IMR-90 (cell line): ENCODE results near the gene ACSF2. TPM values are rescaled to one million over a fixed set of nuclear protein-coding genes. Genes with fewer than 3 reads are reported as not detected.

Experiments used
- ATAC-seq: fragments of 200-7000 bp; cut with Tn5 transposase; 2 replicates; pipeline ENCODE4 v1.9.1; 2020; ENCODE audit warnings: low read depth, mild to moderate bottlenecking, moderate library complexity
- BruUV-seq: library from RNA; stranded (reverse); fragments of 400-500 nt; replicated peaks from 2 replicates; lab custom pipeline; 2021; lab: Mats Ljungman, UMichigan
- CTCF ChIA-PET: fragments of 300-600 bp; formaldehyde crosslinking; extraction: SDS; loops from one replicate; lab custom pipeline; 2021; ENCODE audit warnings: antibody characterized with exemption; lab: Yijun Ruan, JAX
- POLR2A ChIA-PET: fragments of 300-600 bp; sonication (Branson Sonifier 250); formaldehyde crosslinking; loops from one replicate; lab custom pipeline; 2022; ENCODE audit warnings: antibody characterized with exemption; ENCODE audit not compliant: unreplicated experiment; lab: Charles Lee
- DNase-seq: peaks from one replicate; pipeline ENCODE4 v3.0.0; 2013
- H2AFZ ChIP-seq: replicated peaks from 2 replicates; pipeline ENCODE3; 2013; ENCODE audit warnings: low read length, mild to moderate bottlenecking; ENCODE audit not compliant: poor library complexity
- H2AK5ac ChIP-seq: 2 replicates; pipeline ENCODE4 v1.6.1; 2013; ENCODE audit warnings: low read depth, low read length, inconsistent platforms
- H2AK9ac ChIP-seq: replicated peaks from 2 replicates; pipeline ENCODE3; 2013; ENCODE audit warnings: mild to moderate bottlenecking, low read depth, low read length, moderate library complexity; ENCODE audit not compliant: poor library complexity
- H2BK120ac ChIP-seq: 2 replicates; pipeline ENCODE4 v1.6.1; 2013; ENCODE audit warnings: low read depth, low read length, inconsistent platforms
- H2BK15ac ChIP-seq: 3 replicates; pipeline ENCODE4 v1.6.1; 2013; ENCODE audit warnings: low read depth, low read length, inconsistent platforms
- H2BK20ac ChIP-seq: 2 replicates; pipeline ENCODE4 v1.6.1; 2013; ENCODE audit warnings: low read depth, mild to moderate bottlenecking, inconsistent platforms, low read length, moderate library complexity
- H2BK5ac ChIP-seq: 2 replicates; pipeline ENCODE4 v1.6.1; 2013; ENCODE audit warnings: mild to moderate bottlenecking, low read depth, low read length, inconsistent platforms; ENCODE audit not compliant: poor library complexity, severe bottlenecking
- H3K14ac ChIP-seq: replicated peaks from 2 replicates; pipeline ENCODE4 v1.6.1; 2013; ENCODE audit warnings: low read depth, low read length, inconsistent platforms
- H3K18ac ChIP-seq: 2 replicates; pipeline ENCODE4 v1.6.1; 2013; ENCODE audit warnings: low read depth, low read length, control low read depth
- H3K23ac ChIP-seq: 2 replicates; pipeline ENCODE4 v1.6.1; 2013; ENCODE audit warnings: low read depth, low read length, inconsistent platforms
- H3K27ac ChIP-seq: 2 replicates; pipeline ENCODE4 v1.5.1; 2013; ENCODE audit warnings: mild to moderate bottlenecking, control low read depth, low read length; ENCODE audit not compliant: insufficient read depth
- H3K27me3 ChIP-seq: 2 replicates; pipeline ENCODE4 v1.6.1; 2013; ENCODE audit warnings: low read length; ENCODE audit not compliant: control insufficient read depth, insufficient read depth
- H3K36me3 ChIP-seq: 2 replicates; pipeline ENCODE4 v1.6.1; 2013; ENCODE audit warnings: low read length, mixed read lengths; ENCODE audit not compliant: control insufficient read depth, insufficient read depth
- H3K4ac ChIP-seq: 2 replicates; pipeline ENCODE4 v1.6.1; 2013; ENCODE audit warnings: low read depth, low read length, inconsistent platforms
- H3K4me1 ChIP-seq: 2 replicates; pipeline ENCODE4 v1.6.1; 2013; ENCODE audit warnings: low read length, mixed read lengths; ENCODE audit not compliant: control insufficient read depth, insufficient read depth
- H3K4me2 ChIP-seq: 2 replicates; pipeline ENCODE4 v1.6.1; 2013; ENCODE audit warnings: low read depth, mild to moderate bottlenecking, control low read depth, low read length, moderate library complexity
- H3K4me3 ChIP-seq: 2 replicates; pipeline ENCODE4 v1.5.1; 2013; ENCODE audit warnings: low read depth, mild to moderate bottlenecking, control low read depth, low read length, moderate library complexity; ENCODE audit not compliant: insufficient read depth
- H3K56ac ChIP-seq: 2 replicates; pipeline ENCODE4 v1.6.1; 2013; ENCODE audit warnings: low read length, inconsistent platforms; ENCODE audit not compliant: insufficient read depth; ENCODE audit errors: extremely low read depth
- H3K79me1 ChIP-seq, 2 experiments: 2 replicates each; pipeline ENCODE4 v1.6.1; 2013; ENCODE audit warnings: low read length in 2 of 2, inconsistent platforms in 1 of 2, low read depth in 1 of 2
- H3K9ac ChIP-seq: 2 replicates; pipeline ENCODE4 v1.6.1; 2013; ENCODE audit warnings: low read depth, low read length, control low read depth
- H3K9me1 ChIP-seq: 2 replicates; pipeline ENCODE4 v1.6.1; 2013; ENCODE audit warnings: low read length, inconsistent platforms; ENCODE audit not compliant: insufficient read depth
- H3K9me3 ChIP-seq: 2 replicates; pipeline ENCODE4 v1.6.1; 2013; ENCODE audit warnings: low read length; ENCODE audit not compliant: control insufficient read depth, insufficient read depth
- H4K20me1 ChIP-seq: 2 replicates; pipeline ENCODE4 v1.6.1; 2013; ENCODE audit warnings: low read length, inconsistent platforms; ENCODE audit not compliant: insufficient read depth
- H4K5ac ChIP-seq: 2 replicates; pipeline ENCODE4 v1.6.1; 2013; ENCODE audit warnings: mild to moderate bottlenecking, low read depth, low read length, control low read depth
- H4K8ac ChIP-seq, 2 experiments: 2 replicates each; pipeline ENCODE4 v1.6.1; 2013; ENCODE audit warnings: low read depth in 2 of 2, low read length in 2 of 2, control low read depth in 1 of 2, inconsistent platforms in 1 of 2
- H4K91ac ChIP-seq: 2 replicates; pipeline ENCODE4 v1.6.1; 2013; ENCODE audit warnings: low read depth, low read length, inconsistent platforms; ENCODE audit not compliant: insufficient read depth
- BHLHE40 ChIP-seq: fragments of 150-350 bp; IDR thresholded peaks from 2 replicates; pipeline ENCODE4 v1.6.1; 2016; ENCODE audit warnings: mild to moderate bottlenecking, low read depth, low read length
- CEBPB ChIP-seq: IDR thresholded peaks from 2 replicates; pipeline ENCODE4 v1.6.1; 2012; ENCODE audit warnings: low read depth, low read length, improper control_type of control experiment
- CHD1 ChIP-seq: IDR thresholded peaks from 2 replicates; pipeline ENCODE4 v1.6.1; 2012; ENCODE audit warnings: low read depth, low read length, improper control_type of control experiment
- CTCF ChIP-seq: conservative IDR thresholded peaks from 2 replicates; pipeline ENCODE4 v1.5.1; 2012; ENCODE audit warnings: mild to moderate bottlenecking, low read depth, low read length, improper control_type of control experiment
- ELK1 ChIP-seq: fragments of 150-350 bp; IDR thresholded peaks from 2 replicates; pipeline ENCODE4 v1.6.1; 2016; ENCODE audit warnings: low read depth, mild to moderate bottlenecking, low read length, moderate library complexity, borderline replicate concordance
- FOS ChIP-seq: fragments of 150-350 bp; IDR thresholded peaks from 2 replicates; pipeline ENCODE4 v1.6.1; 2016; ENCODE audit warnings: low read depth, low read length
- MAFK ChIP-seq: IDR thresholded peaks from 2 replicates; pipeline ENCODE4 v1.6.1; 2012; ENCODE audit warnings: low read depth, low read length, improper control_type of control experiment
- POLR2A ChIP-seq: IDR thresholded peaks from 2 replicates; pipeline ENCODE4 v1.6.1; 2012; ENCODE audit warnings: mild to moderate bottlenecking, low read depth, low read length
- USF2 ChIP-seq: fragments of 150-350 bp; IDR thresholded peaks from 2 replicates; pipeline ENCODE4 v1.6.1; 2017; ENCODE audit warnings: mild to moderate bottlenecking, antibody characterized with exemption, low read length, low read depth
- WGBS, 2 experiments: methylation state at CpG; one replicate each; pipeline versions ENCODE4 v1.1.5 to v1.1.7; 2013; ENCODE audit warnings: missing lambda C conversion rate in 2 of 2; ENCODE audit not compliant: insufficient read length in 1 of 2; ENCODE audit errors: extremely low coverage in 2 of 2; 5-methylcytosine and 5-hydroxymethylcytosine counted together
- dilution Hi-C: fragments of 300-500 bp; cut with HindIII; formaldehyde crosslinking; loops from one replicate; pipeline ENCODE4 v1.14.3; 2018; ENCODE audit warnings: low sequenced_read_pairs; ENCODE audit not compliant: unreplicated experiment
- in situ Hi-C: fragments of 300-500 bp; cut with MboI; formaldehyde crosslinking; loops from 3 replicates; pipeline ENCODE4 v1.14.3; 2019; ENCODE audit warnings: low sequenced_read_pairs, inconsistent platforms, mixed read lengths
- intact Hi-C: fragments of 100-400 bp; cut with micrococcal nuclease; formaldehyde crosslinking; loops from 2 replicates; pipeline ENCODE4 v1.10.0; 2022
- polyA plus RNA-seq, 3 experiments: library from polyadenylated mRNA; depleted of rRNA; stranded (reverse); fragments of >200 nt; gene quantifications; 2 replicates each; pipeline ENCODE4 v1.2.3, GENCODE V29; 2012; ENCODE audit warnings: low replicate concordance in 1 of 3
- total RNA-seq: library from RNA; depleted of rRNA; stranded (reverse); fragments of >200 nt; gene quantifications from 2 replicates; pipeline ENCODE4 v1.2.3, GENCODE V29; 2012

ACSF2 gene
- total and polyA plus RNA-seq, 2 of the 4 experiments (the other 2 are of a cell fraction): 18.5 to 27.2 TPM

GRCh38 chr17:50444841-50445715, 19.1 kb downstream of the ACSF2 start:
- intact Hi-C loops (no loop called here), dilution Hi-C loops (no loop called here), in situ Hi-C loops (no loop called here)
- ChIA-PET CTCF (no interaction called here), POLR2A (no interaction called here)
- H3K27me3 ChIP-seq: no peaks in the 10 kb centered on the region
- H4K8ac ChIP-seq: no peak overlapping the region
- H3K56ac ChIP-seq: no peak overlapping the region
- H2AFZ ChIP-seq: no peak overlapping the region
- no peak overlapping the region for H3K9ac ChIP-seq
- H2BK5ac ChIP-seq: no peak overlapping the region
- H2BK120ac ChIP-seq: no peak overlapping the region
- H2BK20ac ChIP-seq: no peak overlapping the region
- 0 out of 2 replicates have a peak, but pooled peaks cover 1% of the 10 kb centered on the region for H3K36me3 ChIP-seq
- no peak for DNase-seq
- H2BK15ac ChIP-seq: no peak overlapping the region
- H3K27ac ChIP-seq: no peak overlapping the region
- peaks cover 11% of the 10 kb centered on the region; the same call in 1 of the 2 replicates for H4K20me1 ChIP-seq
- 0 out of 2 replicates have a peak, but pooled peaks cover 7% of the 10 kb centered on the region for H3K9me1 ChIP-seq
- no peak overlapping the region for H3K4ac ChIP-seq
- H3K4me2 ChIP-seq: no peak overlapping the region
- no peak overlapping the region for H2AK5ac ChIP-seq
- no CpG with 5 or more reads among the region's 6 CpGs for WGBS, 2 experiments
- peaks cover 0 to 16% of the 10 kb centered on the region in 2 experiments; a peak in 2 of 4 replicates for H3K79me1 ChIP-seq
- H3K9me3 ChIP-seq: no peaks in the 10 kb centered on the region
- no peak overlapping the region for H2AK9ac ChIP-seq
- no TSS peak for BruUV-seq
- no peak overlapping the region for H3K18ac ChIP-seq
- peaks cover 4% of the 10 kb centered on the region; the same call in 1 of the 2 replicates for H3K4me1 ChIP-seq
- no peak overlapping the region for H4K5ac ChIP-seq
- no peak overlapping the region for H3K4me3 ChIP-seq
- H4K91ac ChIP-seq: no peak overlapping the region
- TF ChIP-seq CEBPB (no peak), POLR2A (no peak), CTCF (no peak), USF2 (no peak), ELK1 (no peak), BHLHE40 (no peak), MAFK (no peak), FOS (no peak), CHD1 (no peak)
- H3K23ac ChIP-seq: no peak overlapping the region
- no peak overlapping the region for H3K14ac ChIP-seq
- no peak for ATAC-seq
